IMR-90 (cell line): ENCODE data around the gene OTOG. TPM values are rescaled to one million over a fixed set of nuclear protein-coding genes. Genes with fewer than 3 reads are reported as not detected.

Experiments
- ATAC-seq: fragments of 200-7000 bp; cut with Tn5 transposase; 2 replicates; pipeline ENCODE4 v1.9.1; 2020; ENCODE audit warnings: low read depth, mild to moderate bottlenecking, moderate library complexity
- BruUV-seq: library from RNA; stranded (reverse); fragments of 400-500 nt; replicated peaks from 2 replicates; lab custom pipeline; 2021; lab: Mats Ljungman, UMichigan
- CTCF ChIA-PET: fragments of 300-600 bp; formaldehyde crosslinking; extraction: SDS; loops from one replicate; lab custom pipeline; 2021; ENCODE audit warnings: antibody characterized with exemption; lab: Yijun Ruan, JAX
- POLR2A ChIA-PET: fragments of 300-600 bp; sonication (Branson Sonifier 250); formaldehyde crosslinking; loops from one replicate; lab custom pipeline; 2022; ENCODE audit warnings: antibody characterized with exemption; ENCODE audit not compliant: unreplicated experiment; lab: Charles Lee
- DNase-seq: peaks from one replicate; pipeline ENCODE4 v3.0.0; 2013
- H2AFZ ChIP-seq: replicated peaks from 2 replicates; pipeline ENCODE3; 2013; ENCODE audit warnings: low read length, mild to moderate bottlenecking; ENCODE audit not compliant: poor library complexity
- H2AK5ac ChIP-seq: 2 replicates; pipeline ENCODE4 v1.6.1; 2013; ENCODE audit warnings: low read depth, low read length, inconsistent platforms
- H2AK9ac ChIP-seq: replicated peaks from 2 replicates; pipeline ENCODE3; 2013; ENCODE audit warnings: mild to moderate bottlenecking, low read depth, low read length, moderate library complexity; ENCODE audit not compliant: poor library complexity
- H2BK120ac ChIP-seq: 2 replicates; pipeline ENCODE4 v1.6.1; 2013; ENCODE audit warnings: low read depth, low read length, inconsistent platforms
- H2BK15ac ChIP-seq: 3 replicates; pipeline ENCODE4 v1.6.1; 2013; ENCODE audit warnings: low read depth, low read length, inconsistent platforms
- H2BK20ac ChIP-seq: 2 replicates; pipeline ENCODE4 v1.6.1; 2013; ENCODE audit warnings: low read depth, mild to moderate bottlenecking, inconsistent platforms, low read length, moderate library complexity
- H2BK5ac ChIP-seq: 2 replicates; pipeline ENCODE4 v1.6.1; 2013; ENCODE audit warnings: mild to moderate bottlenecking, low read depth, low read length, inconsistent platforms; ENCODE audit not compliant: poor library complexity, severe bottlenecking
- H3K14ac ChIP-seq: replicated peaks from 2 replicates; pipeline ENCODE4 v1.6.1; 2013; ENCODE audit warnings: low read depth, low read length, inconsistent platforms
- H3K18ac ChIP-seq: 2 replicates; pipeline ENCODE4 v1.6.1; 2013; ENCODE audit warnings: low read depth, low read length, control low read depth
- H3K23ac ChIP-seq: 2 replicates; pipeline ENCODE4 v1.6.1; 2013; ENCODE audit warnings: low read depth, low read length, inconsistent platforms
- H3K27ac ChIP-seq: 2 replicates; pipeline ENCODE4 v1.5.1; 2013; ENCODE audit warnings: mild to moderate bottlenecking, control low read depth, low read length; ENCODE audit not compliant: insufficient read depth
- H3K27me3 ChIP-seq: 2 replicates; pipeline ENCODE4 v1.6.1; 2013; ENCODE audit warnings: low read length; ENCODE audit not compliant: control insufficient read depth, insufficient read depth
- H3K36me3 ChIP-seq: 2 replicates; pipeline ENCODE4 v1.6.1; 2013; ENCODE audit warnings: low read length, mixed read lengths; ENCODE audit not compliant: control insufficient read depth, insufficient read depth
- H3K4ac ChIP-seq: 2 replicates; pipeline ENCODE4 v1.6.1; 2013; ENCODE audit warnings: low read depth, low read length, inconsistent platforms
- H3K4me1 ChIP-seq: 2 replicates; pipeline ENCODE4 v1.6.1; 2013; ENCODE audit warnings: low read length, mixed read lengths; ENCODE audit not compliant: control insufficient read depth, insufficient read depth
- H3K4me2 ChIP-seq: 2 replicates; pipeline ENCODE4 v1.6.1; 2013; ENCODE audit warnings: low read depth, mild to moderate bottlenecking, control low read depth, low read length, moderate library complexity
- H3K4me3 ChIP-seq: 2 replicates; pipeline ENCODE4 v1.5.1; 2013; ENCODE audit warnings: low read depth, mild to moderate bottlenecking, control low read depth, low read length, moderate library complexity; ENCODE audit not compliant: insufficient read depth
- H3K56ac ChIP-seq: 2 replicates; pipeline ENCODE4 v1.6.1; 2013; ENCODE audit warnings: low read length, inconsistent platforms; ENCODE audit not compliant: insufficient read depth; ENCODE audit errors: extremely low read depth
- H3K79me1 ChIP-seq, 2 experiments: 2 replicates each; pipeline ENCODE4 v1.6.1; 2013; ENCODE audit warnings: low read length in 2 of 2, inconsistent platforms in 1 of 2, low read depth in 1 of 2
- H3K9ac ChIP-seq: 2 replicates; pipeline ENCODE4 v1.6.1; 2013; ENCODE audit warnings: low read depth, low read length, control low read depth
- H3K9me1 ChIP-seq: 2 replicates; pipeline ENCODE4 v1.6.1; 2013; ENCODE audit warnings: low read length, inconsistent platforms; ENCODE audit not compliant: insufficient read depth
- H3K9me3 ChIP-seq: 2 replicates; pipeline ENCODE4 v1.6.1; 2013; ENCODE audit warnings: low read length; ENCODE audit not compliant: control insufficient read depth, insufficient read depth
- H4K20me1 ChIP-seq: 2 replicates; pipeline ENCODE4 v1.6.1; 2013; ENCODE audit warnings: low read length, inconsistent platforms; ENCODE audit not compliant: insufficient read depth
- H4K5ac ChIP-seq: 2 replicates; pipeline ENCODE4 v1.6.1; 2013; ENCODE audit warnings: mild to moderate bottlenecking, low read depth, low read length, control low read depth
- H4K8ac ChIP-seq, 2 experiments: 2 replicates each; pipeline ENCODE4 v1.6.1; 2013; ENCODE audit warnings: low read depth in 2 of 2, low read length in 2 of 2, control low read depth in 1 of 2, inconsistent platforms in 1 of 2
- H4K91ac ChIP-seq: 2 replicates; pipeline ENCODE4 v1.6.1; 2013; ENCODE audit warnings: low read depth, low read length, inconsistent platforms; ENCODE audit not compliant: insufficient read depth
- MAFK ChIP-seq: IDR thresholded peaks from 2 replicates; pipeline ENCODE4 v1.6.1; 2012; ENCODE audit warnings: low read depth, low read length, improper control_type of control experiment
- MXI1 ChIP-seq: IDR thresholded peaks from 2 replicates; pipeline ENCODE4 v1.6.1; 2012; ENCODE audit warnings: low read depth, mild to moderate bottlenecking, low read length, moderate library complexity, borderline replicate concordance
- WGBS, 2 experiments: methylation state at CpG; one replicate each; pipeline versions ENCODE4 v1.1.5 to v1.1.7; 2013; ENCODE audit warnings: missing lambda C conversion rate in 2 of 2; ENCODE audit not compliant: insufficient read length in 1 of 2; ENCODE audit errors: extremely low coverage in 2 of 2; 5-methylcytosine and 5-hydroxymethylcytosine counted together
- dilution Hi-C: fragments of 300-500 bp; cut with HindIII; formaldehyde crosslinking; loops from one replicate; pipeline ENCODE4 v1.14.3; 2018; ENCODE audit warnings: low sequenced_read_pairs; ENCODE audit not compliant: unreplicated experiment
- in situ Hi-C: fragments of 300-500 bp; cut with MboI; formaldehyde crosslinking; loops from 3 replicates; pipeline ENCODE4 v1.14.3; 2019; ENCODE audit warnings: low sequenced_read_pairs, inconsistent platforms, mixed read lengths
- intact Hi-C: fragments of 100-400 bp; cut with micrococcal nuclease; formaldehyde crosslinking; loops from 2 replicates; pipeline ENCODE4 v1.10.0; 2022
- polyA plus RNA-seq, 3 experiments: library from polyadenylated mRNA; depleted of rRNA; stranded (reverse); fragments of >200 nt; gene quantifications; 2 replicates each; pipeline ENCODE4 v1.2.3, GENCODE V29; 2012; ENCODE audit warnings: low replicate concordance in 1 of 3
- total RNA-seq: library from RNA; depleted of rRNA; stranded (reverse); fragments of >200 nt; gene quantifications from 2 replicates; pipeline ENCODE4 v1.2.3, GENCODE V29; 2012

Gene OTOG
- total and polyA plus RNA-seq, 2 of the 4 experiments (the other 2 are of a cell fraction), result not detected

- H4K5ac ChIP-seq, result no peak overlapping the region
- H3K4ac ChIP-seq, result no peak overlapping the region
- H3K36me3 ChIP-seq, result no peaks in the 10 kb centered on the region
Measured at GRCh38 chr11:17691976-17692375, 144.9 kb downstream of the OTOG start.

More at GRCh38 chr11:17691976-17692375, 144.9 kb downstream of the OTOG start:
- Histone ChIP-seq H3K79me1 (no peaks in the 10 kb centered on the region), H3K4me2 (no peak overlapping the region), H4K91ac (no peak overlapping the region), H3K27ac (no peak overlapping the region), H2BK15ac (no peak overlapping the region), H3K4me3 (no peak overlapping the region), H3K9ac (no peak overlapping the region), H4K20me1 (no peaks in the 10 kb centered on the region), H3K9me3 (no peaks in the 10 kb centered on the region), H4K8ac (no peak overlapping the region), H3K23ac (no peak overlapping the region), H3K14ac (no peak overlapping the region), H2BK5ac (no peak overlapping the region), H3K4me1 (no peaks in the 10 kb centered on the region), H2BK120ac (no peak overlapping the region), H2BK20ac (no peak overlapping the region), H3K27me3 (peaks cover 41% of the 10 kb centered on the region), H2AK5ac (no peak overlapping the region), H2AFZ (no peak overlapping the region), H3K56ac (no peak overlapping the region), H3K18ac (no peak overlapping the region), H3K9me1 (no peaks in the 10 kb centered on the region), H2AK9ac (no peak overlapping the region)
- intact Hi-C loops, result loop anchor here (10.0 kb wide), 1 partner anchor 1133 kb away; no protein-coding TSS in a partner anchor
- ChIA-PET POLR2A (no interaction called here), CTCF (no interaction called here)
- no TSS peak for BruUV-seq
- in situ Hi-C loops, result no loop called here
- DNase-seq (no peak), ATAC-seq (no peak)
- dilution Hi-C loops, result no loop called here
- WGBS, 2 experiments, result no CpG with 5 or more reads among the region's 10 CpGs
- TF ChIP-seq MAFK (no peak), MXI1 (no peak)
